HG02885 (cell line): ENCODE measurements around the gene PSMD3.

Experiments
- ATAC-seq: cut with Tn5 transposase; IDR thresholded peaks from one replicate; pipeline ENCODE4 v1.9.1; 2021; ENCODE audit warnings: mild to moderate bottlenecking; ENCODE audit not compliant: unreplicated experiment, poor library complexity

PSMD3 gene

GRCh38 chr17:40019140-40019991 lies 38.8 kb downstream of the PSMD3 start:
- no peak for ATAC-seq

GRCh38 chr17:40020146-40020545 lies 39.5 kb downstream of the PSMD3 start:
- ATAC-seq: no peak

GRCh38 chr17:40021451-40021971 lies 40.9 kb downstream of the PSMD3 start:
- no peak for ATAC-seq

DNA sequence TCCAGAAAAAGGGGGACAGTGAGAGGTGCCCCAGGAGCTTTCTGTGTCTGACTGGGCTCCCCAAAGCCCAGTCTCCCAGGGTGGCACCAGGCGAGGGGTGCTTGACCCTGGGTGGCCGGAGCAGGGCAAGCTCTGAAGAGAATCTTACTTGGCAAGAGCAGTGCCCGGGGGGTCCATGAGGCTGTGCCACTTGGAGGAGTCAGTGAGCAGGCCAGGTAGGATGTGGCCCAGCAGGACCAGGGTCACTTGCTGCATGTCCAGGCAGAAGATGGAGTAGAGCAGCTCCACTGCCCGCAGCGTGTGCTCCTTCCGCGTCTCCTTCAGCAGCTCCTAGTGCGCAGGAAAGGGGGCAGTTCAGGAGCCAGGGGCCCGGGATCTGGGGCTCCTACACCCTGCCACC lies 41.9 kb downstream of the PSMD3 start:
- ATAC-seq: no peak

DNA sequence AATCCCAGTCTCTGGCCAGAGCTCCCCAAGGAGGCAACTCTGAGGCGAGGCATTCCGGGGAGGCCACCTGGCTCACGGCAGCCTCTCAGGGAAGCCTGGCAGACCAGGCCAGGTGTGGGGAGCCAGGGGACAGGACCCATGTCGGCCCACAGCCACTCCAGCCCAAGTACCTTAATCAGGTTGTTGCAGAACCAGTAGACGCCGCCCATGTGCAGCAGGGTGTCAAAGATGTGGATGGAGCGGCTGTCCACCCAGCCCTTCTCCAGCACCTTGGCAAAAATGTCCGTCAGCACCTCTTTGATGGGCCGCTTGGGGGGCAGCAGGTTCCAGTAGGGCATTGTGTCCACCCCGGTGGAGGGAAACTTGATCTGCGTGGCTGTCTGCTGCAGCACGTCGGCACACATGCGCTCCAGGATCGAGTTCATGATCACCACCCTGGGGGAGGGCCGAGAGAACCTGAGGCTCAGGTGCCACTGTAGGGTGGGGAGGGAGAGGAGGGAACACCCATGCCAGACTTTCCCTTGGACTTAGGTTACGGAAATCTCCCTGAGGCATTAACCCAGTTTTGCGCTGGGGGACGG lies 42.4 kb downstream of the PSMD3 start:
- ATAC-seq: no peak

DNA sequence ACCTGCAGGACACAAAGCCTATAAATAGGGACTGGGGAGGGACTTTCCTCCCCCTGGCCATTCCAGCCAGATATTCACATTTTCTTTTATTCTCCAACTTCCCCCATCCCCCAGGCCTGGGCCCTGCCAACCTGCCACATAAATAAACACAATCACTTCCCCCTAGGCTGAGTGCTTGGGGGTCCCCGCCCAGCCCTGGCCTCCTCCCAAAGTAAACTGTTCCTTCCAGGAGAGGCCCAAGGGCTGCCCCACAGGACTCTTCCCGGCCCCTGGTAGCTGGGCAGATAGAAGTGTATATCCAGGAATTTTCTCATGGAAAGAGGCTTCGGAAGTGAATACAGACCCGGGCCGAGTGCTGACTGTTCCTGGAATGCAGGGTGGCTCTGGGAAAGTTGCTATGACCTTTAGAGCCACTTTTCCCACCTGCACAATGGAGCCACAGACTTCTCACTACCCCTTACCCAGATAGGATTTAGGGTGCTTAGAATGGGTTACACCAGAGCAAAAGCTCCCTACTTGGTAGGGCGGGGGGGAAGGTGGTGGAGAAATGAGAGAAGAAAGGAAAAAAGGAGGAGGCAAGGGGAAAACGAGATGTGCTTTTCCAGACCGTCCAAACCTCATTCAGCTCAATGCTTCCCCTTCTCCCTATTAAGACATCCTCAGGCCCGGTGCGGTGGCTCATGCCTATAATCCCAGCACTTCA lies 43.1 kb downstream of the PSMD3 start:
- no peak for ATAC-seq

DNA sequence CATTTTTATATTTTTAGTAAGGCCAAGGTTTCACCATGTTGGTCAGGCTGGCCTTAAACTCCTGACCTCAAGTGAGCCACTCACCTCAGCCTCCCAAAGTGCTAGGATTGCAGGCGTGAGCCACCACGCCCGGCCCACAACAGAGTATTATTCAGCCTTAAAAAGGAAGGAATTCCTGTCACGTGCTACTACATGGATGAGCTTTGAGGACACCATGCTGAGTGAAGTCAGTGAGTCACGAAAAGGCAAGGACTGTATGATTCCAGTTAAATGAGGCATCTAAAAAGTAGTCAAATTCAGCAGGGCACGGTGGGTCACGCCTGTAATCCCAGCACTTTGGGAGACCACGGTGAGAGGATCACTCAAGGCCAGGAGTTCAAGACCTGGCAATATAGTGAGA lies 44.3 kb downstream of the PSMD3 start:
- no peak for ATAC-seq

GRCh38 chr17:40025559-40025958 lies 45.0 kb downstream of the PSMD3 start:
- no peak for ATAC-seq

- ATAC-seq: no peak
Observed at GRCh38 chr17:40025991-40026815, 45.6 kb downstream of the PSMD3 start.

- peak; percentile 53 for ATAC-seq
Observed at GRCh38 chr17:40026816-40027613, 46.4 kb downstream of the PSMD3 start.

DNA sequence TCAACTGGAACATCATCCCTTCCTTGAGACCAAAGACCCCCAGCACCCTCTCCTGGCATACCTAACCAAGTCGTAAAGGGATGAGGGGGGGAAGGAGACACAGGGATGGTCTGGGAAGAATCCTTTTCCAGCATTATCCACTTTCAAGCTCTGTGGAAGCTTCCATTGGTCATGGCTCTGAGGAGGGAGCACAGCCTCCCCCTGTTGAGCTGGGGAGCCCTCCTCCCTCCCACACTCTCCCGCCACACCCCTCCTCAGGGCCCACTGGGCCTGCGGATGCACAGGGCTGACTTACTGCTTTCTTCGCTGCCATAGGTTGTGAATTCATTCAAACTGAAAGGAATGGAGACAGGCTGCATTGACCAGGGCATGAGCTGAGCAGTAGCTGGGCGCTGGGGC lies 47.0 kb downstream of the PSMD3 start:
- ATAC-seq: no peak

- no peak for ATAC-seq
Observed at GRCh38 chr17:40028595-40028994, 48.0 kb downstream of the PSMD3 start.

- no peak for ATAC-seq
Observed at GRCh38 chr17:40031706-40032105, 51.1 kb downstream of the PSMD3 start.

DNA sequence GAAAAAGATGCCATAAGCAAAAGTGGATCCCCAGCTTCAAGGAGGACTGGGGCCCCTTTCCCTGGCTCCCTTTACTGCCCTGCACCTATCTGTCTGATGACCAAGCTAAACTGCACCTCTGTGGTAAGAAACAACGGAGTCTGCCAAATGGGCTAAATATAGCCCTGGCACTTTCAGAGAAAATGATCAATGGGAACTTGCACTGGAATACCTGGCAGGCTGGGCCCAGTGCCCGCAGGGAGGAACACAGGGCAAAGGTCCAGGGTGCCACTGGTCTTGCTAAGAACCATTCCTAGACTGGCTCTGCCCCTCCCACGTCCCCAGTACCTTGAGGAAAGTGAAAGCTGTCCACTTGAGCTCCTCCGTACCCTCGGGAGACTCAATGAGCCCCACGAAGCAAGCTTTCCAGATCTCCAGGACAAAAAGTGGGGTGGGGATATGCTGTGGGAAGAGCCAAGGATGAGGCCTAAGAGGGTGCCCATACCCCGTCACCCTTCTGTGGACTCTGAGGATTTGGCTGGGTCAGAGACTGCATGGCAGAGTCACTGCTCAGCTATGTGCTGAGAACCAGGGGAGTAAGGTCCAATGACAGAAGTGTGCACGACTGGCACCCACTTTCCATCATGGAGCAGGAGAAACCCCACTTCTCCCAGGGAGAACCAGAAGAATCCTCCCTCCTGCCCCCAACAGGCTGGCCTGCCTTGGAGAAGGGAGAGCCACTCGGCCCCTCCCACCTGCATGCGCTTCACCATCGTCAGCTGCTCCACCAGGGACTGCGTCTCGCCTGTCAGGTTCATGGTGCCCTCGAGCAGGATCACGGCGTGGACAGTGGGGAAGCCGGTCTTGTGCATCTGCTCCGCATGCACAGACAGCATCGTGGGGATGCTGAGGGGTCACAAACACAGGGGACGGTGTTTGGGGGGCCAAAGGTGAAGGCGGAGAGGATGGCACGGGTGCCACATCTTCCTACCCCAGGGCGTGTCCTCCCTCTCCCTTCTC lies 52.0 kb downstream of the PSMD3 start:
- ATAC-seq: no peak

DNA sequence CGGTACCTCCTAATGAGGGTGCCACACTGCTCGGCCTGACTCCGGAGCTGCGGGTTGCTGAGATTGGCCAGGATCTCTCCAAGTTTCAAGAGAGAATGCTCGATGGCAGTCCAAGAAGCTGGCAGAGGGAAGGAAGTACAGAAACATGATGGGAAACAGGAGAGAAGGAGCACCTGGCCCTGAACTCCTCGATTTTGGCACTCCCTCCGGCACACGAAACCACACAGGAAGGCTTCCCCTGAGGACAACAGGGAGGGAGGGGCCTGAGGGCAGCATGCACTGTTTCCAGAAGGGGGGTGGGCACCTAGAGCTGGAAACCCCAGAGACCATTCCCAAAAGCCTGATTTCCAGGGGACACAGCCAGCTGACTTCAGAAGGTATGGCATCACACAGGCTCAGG lies 52.7 kb downstream of the PSMD3 start:
- no peak for ATAC-seq

DNA sequence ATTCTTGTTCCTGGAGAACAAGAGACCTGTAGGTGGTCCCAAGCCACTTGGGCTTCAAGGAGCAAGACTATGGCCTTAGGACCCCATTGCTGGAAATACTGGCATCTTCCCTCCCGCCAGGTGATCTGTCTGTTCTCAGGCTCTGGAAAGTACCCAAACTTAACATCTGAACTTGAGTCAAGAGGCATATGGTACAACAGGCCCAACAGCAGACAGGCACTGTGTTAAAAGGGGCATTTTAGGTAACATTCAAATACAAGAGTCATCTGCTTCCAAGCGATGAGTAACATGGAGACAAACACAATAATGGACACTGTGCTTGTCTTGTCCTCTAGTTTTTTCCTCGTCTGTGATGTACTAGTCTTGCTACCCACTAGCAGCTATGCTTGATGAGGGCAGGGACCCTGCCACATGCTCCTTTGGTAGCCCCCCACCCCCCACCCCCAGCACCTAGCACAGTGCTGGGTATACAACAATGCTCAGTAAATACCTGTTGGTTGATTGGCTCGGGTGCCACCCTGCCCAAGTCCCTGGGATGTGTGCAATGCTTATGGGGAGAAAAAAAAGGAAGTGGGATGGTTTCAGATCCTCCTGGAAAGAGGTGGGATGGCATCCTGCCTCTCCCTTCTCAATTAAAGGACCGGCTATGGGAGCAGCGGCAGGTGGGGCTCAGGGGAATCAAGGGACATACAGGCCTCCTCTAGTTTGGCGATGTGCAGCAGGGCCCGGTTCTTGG lies 54.0 kb downstream of the PSMD3 start:
- no peak for ATAC-seq

- no peak for ATAC-seq
Observed at GRCh38 chr17:40035162-40035559, 54.6 kb downstream of the PSMD3 start.
